Colonic mucosa (tissue), 4 donors: Measurements from ENCODE around the gene UNC50. TPM values are rescaled to one million over a fixed set of nuclear protein-coding genes. Genes with fewer than 3 reads are reported as not detected.

Experiments used
- DNase-seq: peaks from one replicate; pipeline ENCODE4 v3.0.0-alpha.2; 2020
- H3K27ac ChIP-seq: fragments of 200-600 bp; one replicate; pipeline ENCODE4 v1.8.0; 2021
- H3K27me3 ChIP-seq: fragments of 200-600 bp; one replicate; pipeline ENCODE4 v1.8.0; 2021
- H3K36me3 ChIP-seq: fragments of 200-600 bp; one replicate; pipeline ENCODE4 v1.8.0; 2021
- H3K4me1 ChIP-seq: fragments of 200-600 bp; one replicate; pipeline ENCODE4 v1.8.0; 2021; ENCODE audit warnings: mild to moderate bottlenecking
- H3K4me3 ChIP-seq: fragments of 200-600 bp; one replicate; pipeline ENCODE4 v1.8.0; 2021
- H3K9ac ChIP-seq, 2 donors: one replicate each; pipeline ENCODE4 v1.7.0; 2013; ENCODE audit warnings: control low read depth in 2 of 2, low read depth in 2 of 2, low read length in 2 of 2
- H3K9me3 ChIP-seq: fragments of 200-600 bp; one replicate; pipeline ENCODE4 v1.8.0; 2021
- CTCF ChIP-seq: fragments of 200-600 bp; IDR thresholded peaks from one replicate; pipeline ENCODE4 v1.8.0; 2022; ENCODE audit warnings: antibody characterized with exemption, mild to moderate bottlenecking
- intact Hi-C: fragments of 100-400 bp; cut with DNase I; formaldehyde crosslinking; loops from one replicate; pipeline ENCODE4 v1.14.1; 2022
- total RNA-seq, 2 donors: library from RNA; stranded (reverse); fragmentation: NEBNext Ultra II Directional in 1 of 2; extraction: Animal tissue kit (Norgen Biotek cat#: 25700) in 1 of 2; gene quantifications; one replicate each; pipeline ENCODE4 v1.2.1, GENCODE V29; 2021
- donor health status: healthy.
- donor health status: DM: no; HTN: no; CAD: no.
- donor health status: DM: no; HTN: no; CAD: no.

Gene UNC50
- total RNA-seq, 2 donors from 2014 or later = 29.9 to 30.8 TPM

- H3K36me3 ChIP-seq = no peaks in the 10 kb centered on the region
- DNase-seq = no peak
- no peaks in the 10 kb centered on the region for H3K27me3 ChIP-seq
- H3K9ac ChIP-seq = no peak overlapping the region
- no peak overlapping the region for H3K27ac ChIP-seq
- no peaks in the 10 kb centered on the region for H3K4me1 ChIP-seq
- no peaks in the 10 kb centered on the region for H3K9me3 ChIP-seq
- intact Hi-C loops = loop anchor here (10.0 kb wide), 1 partner anchor 117 kb away; the partner anchor contains the start of gene INPP4A
- no peak overlapping the region for H3K4me3 ChIP-seq
- TF ChIP-seq CTCF = no peak
Measured at GRCh38 chr2:98561902-98562695, 46.3 kb upstream of the UNC50 start.

GRCh38 chr2:98563394-98563793 lies 45.0 kb upstream of the UNC50 start:
- TF ChIP-seq CTCF = no peak
- H3K27me3 ChIP-seq = no peaks in the 10 kb centered on the region
- no peak overlapping the region for H3K27ac ChIP-seq
- H3K9me3 ChIP-seq = no peaks in the 10 kb centered on the region
- H3K4me3 ChIP-seq = no peak overlapping the region
- no peak for DNase-seq
- intact Hi-C loops = loop anchor here (10.0 kb wide), 1 partner anchor 119 kb away; the partner anchor contains the start of gene INPP4A
- H3K9ac ChIP-seq = no peak overlapping the region
- no peaks in the 10 kb centered on the region for H3K36me3 ChIP-seq
- no peaks in the 10 kb centered on the region for H3K4me1 ChIP-seq

DNA sequence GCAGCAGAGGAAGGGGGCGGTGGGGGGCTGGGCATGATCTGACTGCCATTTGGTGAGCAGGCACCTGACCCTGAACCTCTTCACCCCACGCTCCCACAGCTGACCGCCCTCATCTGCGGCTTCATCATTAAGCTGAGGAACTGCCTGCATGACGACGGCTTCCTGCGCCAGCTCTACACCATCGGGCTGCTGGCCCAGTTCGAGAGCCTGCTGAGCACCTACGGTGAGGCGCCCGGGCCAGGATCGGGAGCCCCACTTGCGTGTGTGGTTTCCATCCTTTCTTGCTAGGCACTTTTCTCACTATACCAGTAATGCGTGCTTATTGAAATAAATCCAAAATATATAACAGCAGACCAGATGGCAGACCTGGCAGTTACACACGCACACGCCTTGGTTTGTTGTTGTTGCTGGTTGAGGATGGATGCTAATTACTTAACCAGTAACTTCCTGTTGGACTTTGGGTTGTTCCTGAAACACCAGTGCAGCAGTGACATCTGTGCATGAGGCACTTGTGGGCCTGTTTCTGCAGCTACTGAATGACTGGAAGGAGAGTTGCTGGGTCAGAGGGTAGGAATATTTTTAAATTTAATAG lies 43.8 kb upstream of the UNC50 start:
- H3K36me3 ChIP-seq = no peaks in the 10 kb centered on the region
- H3K9me3 ChIP-seq = no peaks in the 10 kb centered on the region
- no peak overlapping the region for H3K4me3 ChIP-seq
- H3K27ac ChIP-seq = peak overlapping the region; percentile 13
- H3K4me1 ChIP-seq = no peaks in the 10 kb centered on the region
- no peak overlapping the region for H3K9ac ChIP-seq
- no peak for TF ChIP-seq CTCF
- H3K27me3 ChIP-seq = no peaks in the 10 kb centered on the region
- DNase-seq = peak; percentile 35
- intact Hi-C loops = loop anchor here (5.0 to 10.0 kb wide), 2 partner anchors 38 to 120 kb away; partner anchors contain the start of gene INPP4A

DNA sequence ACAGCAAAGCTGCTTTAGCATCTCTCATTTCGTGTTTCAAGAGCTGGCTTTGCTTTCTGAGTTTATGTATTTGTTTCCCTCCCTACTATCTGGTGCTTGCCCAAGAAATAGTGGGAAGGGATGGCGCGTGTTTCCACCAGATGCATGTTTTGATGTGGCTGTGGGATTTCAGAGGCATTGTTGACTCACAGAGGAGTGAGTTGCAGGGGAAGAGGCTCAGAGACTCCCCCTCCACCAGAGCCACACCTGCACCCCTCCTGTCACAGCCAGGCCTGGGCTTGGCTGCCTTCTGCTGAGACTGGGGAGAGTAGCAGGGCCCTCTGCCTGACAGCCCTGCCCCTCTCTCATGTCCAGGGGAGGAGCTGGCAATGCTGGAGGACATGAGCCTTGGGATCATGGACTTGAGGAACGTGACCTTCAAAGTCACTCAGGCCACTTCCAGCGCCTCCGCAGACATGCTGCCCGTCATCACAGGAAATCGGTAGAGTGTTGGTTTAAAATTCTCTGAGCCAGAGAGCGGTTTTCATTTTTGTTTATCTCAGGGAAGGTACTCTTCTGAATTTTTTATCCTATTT lies 43.0 kb upstream of the UNC50 start:
- no peaks in the 10 kb centered on the region for H3K36me3 ChIP-seq
- no peaks in the 10 kb centered on the region for H3K9me3 ChIP-seq
- intact Hi-C loops = loop anchor here (5.0 to 10.0 kb wide), 2 partner anchors 37 to 121 kb away; partner anchors contain the start of gene INPP4A
- no peaks in the 10 kb centered on the region for H3K4me1 ChIP-seq
- no peak overlapping the region for H3K9ac ChIP-seq
- no peaks in the 10 kb centered on the region for H3K27me3 ChIP-seq
- no peak overlapping the region for H3K4me3 ChIP-seq
- peak overlapping the region; percentile 13 for H3K27ac ChIP-seq
- DNase-seq = no peak
- TF ChIP-seq CTCF = no peak

DNA sequence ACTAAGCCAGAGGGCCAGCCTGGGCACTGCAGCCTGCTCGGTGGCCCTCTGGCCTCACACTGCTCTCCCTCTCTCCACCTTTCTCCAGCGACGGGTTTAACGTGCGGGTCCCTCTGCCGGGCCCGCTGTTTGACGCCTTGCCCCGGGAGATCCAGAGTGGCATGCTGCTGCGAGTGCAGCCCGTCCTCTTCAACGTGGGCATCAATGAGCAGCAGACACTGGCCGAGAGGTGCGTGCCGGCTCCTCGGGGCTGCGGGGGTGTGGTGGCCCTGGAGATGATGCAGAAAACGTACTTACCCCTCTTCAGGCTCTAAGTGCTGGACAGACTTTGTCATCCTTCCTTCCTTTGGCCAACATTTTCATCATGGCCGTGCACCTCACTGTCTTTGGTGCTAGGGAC lies 42.4 kb upstream of the UNC50 start:
- no peak for TF ChIP-seq CTCF
- H3K9ac ChIP-seq = no peak overlapping the region
- intact Hi-C loops = loop anchor here (5.0 to 10.0 kb wide), 2 partner anchors 36 to 121 kb away; partner anchors contain the start of gene INPP4A
- no peak overlapping the region for H3K4me3 ChIP-seq
- H3K36me3 ChIP-seq = no peaks in the 10 kb centered on the region
- H3K9me3 ChIP-seq = no peaks in the 10 kb centered on the region
- no peak for DNase-seq
- no peak overlapping the region for H3K27ac ChIP-seq
- no peaks in the 10 kb centered on the region for H3K4me1 ChIP-seq
- no peaks in the 10 kb centered on the region for H3K27me3 ChIP-seq
